H1 (cell line): ENCODE results near the gene ACKR3.

Source experiments
- CHD2 ChIP-seq: IDR thresholded peaks from 2 replicates; pipeline ENCODE4 v1.6.1; 2012; ENCODE audit warnings: low read length, improper control_type of control experiment
- CTCF ChIP-seq, 3 experiments: IDR thresholded peaks; 1 replicate in 2 of 3; 2 replicates in 1 of 3; pipeline versions ENCODE4 v1.5.1 to v1.6.1; 2011; ENCODE audit warnings: low read length in 3 of 3, mild to moderate bottlenecking in 3 of 3, inconsistent platforms in 2 of 3, low read depth in 1 of 3, moderate library complexity in 1 of 3; ENCODE audit not compliant: insufficient read depth in 1 of 3; ENCODE audit errors: control extremely low read depth in 1 of 3
- EGR1 ChIP-seq: IDR thresholded peaks from 2 replicates; pipeline ENCODE4 v1.6.1; 2011; ENCODE audit warnings: low read depth, low read length, borderline replicate concordance
- EZH2 ChIP-seq: fragments of 200-600 bp; sonication (generic); IDR thresholded peaks from 2 replicates; pipeline ENCODE4 v1.7.1; 2012; ENCODE audit warnings: low read depth, mild to moderate bottlenecking, moderate library complexity, low read length, inconsistent platforms; ENCODE audit not compliant: severe bottlenecking
- GABPA ChIP-seq: IDR thresholded peaks from 2 replicates; pipeline ENCODE4 v1.6.1; 2011; ENCODE audit warnings: mild to moderate bottlenecking, low read length, moderate library complexity, borderline replicate concordance; ENCODE audit not compliant: insufficient read depth
- KDM5A ChIP-seq: fragments of 200-600 bp; IDR thresholded peaks from 2 replicates; pipeline ENCODE4 v1.7.1; 2012; ENCODE audit warnings: mild to moderate bottlenecking, low read length, inconsistent platforms, mixed read lengths
- POLR2A ChIP-seq, 2 experiments: IDR thresholded peaks; 1 replicate in 1 of 2; 2 replicates in 1 of 2; pipeline ENCODE4 v1.6.1; 2011; ENCODE audit warnings: low read depth in 2 of 2, low read length in 2 of 2, mild to moderate bottlenecking in 2 of 2; ENCODE audit errors: control extremely low read depth in 1 of 2
- RNF2 ChIP-seq: fragments of 200-900, 300-1000 bp; sonication (generic); IDR thresholded peaks from 2 replicates; pipeline ENCODE4 v1.7.1; 2016; ENCODE audit warnings: borderline replicate concordance, low read depth, mild to moderate bottlenecking, antibody characterized with exemption, low read length; ENCODE audit not compliant: poor library complexity, severe bottlenecking; ENCODE audit errors: missing control alignments
- RXRA ChIP-seq: IDR thresholded peaks from 2 replicates; pipeline ENCODE4 v1.6.1; 2011; ENCODE audit warnings: low read depth, mild to moderate bottlenecking, low read length, moderate library complexity; ENCODE audit not compliant: insufficient read depth
- USF2 ChIP-seq: IDR thresholded peaks from 2 replicates; pipeline ENCODE4 v1.6.1; 2011; ENCODE audit warnings: low read length, improper control_type of control experiment
- YY1 ChIP-seq: IDR thresholded peaks from 2 replicates; pipeline ENCODE4 v1.6.1; 2011; ENCODE audit warnings: low read depth, mild to moderate bottlenecking, low read length

GRCh38 chr2:236606023-236606422 is 36.4 kb downstream of the ACKR3 start:
- TF ChIP-seq POLR2A (IDR thresholded peaks at IDR 0.05; ENCODE audit: control extremely low read depth in 1 of 2, low read depth in 2 of 2, low read length in 2 of 2) (no peak), USF2 (no peak), EZH2 (no peak), CHD2 (no peak), CTCF (IDR thresholded peaks at IDR 0.05; ENCODE audit: control extremely low read depth in 1 of 3, insufficient read depth in 1 of 3, low read depth in 1 of 3, low read length in 3 of 3) (no peak), RXRA (no peak), YY1 (no peak), GABPA (no peak), EGR1 (no peak), KDM5A (no peak), RNF2 (no peak)
